GM12891 (cell line): ENCODE measurements around the gene CHMP1A. TPM values are rescaled to one million over a fixed set of nuclear protein-coding genes. Genes with fewer than 3 reads are reported as not detected.
"Not testable (repeated sequence)": the region's sequence is repeated elsewhere in the genome, so short reads cannot be mapped to it uniquely, and the experiment has no call there.

Experiments used
- DNase-seq: peaks from one replicate; pipeline ENCODE4 v3.0.0; 2011; ENCODE audit warnings: low spot score; ENCODE audit not compliant: insufficient read length
- FAIRE-seq: peaks from 2 replicates; lab custom pipeline; 2011; peaks lifted over from hg19 to GRCh38; lab: Jason Lieb, UNC
- PAX5 ChIP-seq: IDR thresholded peaks from 2 replicates; pipeline ENCODE4 v1.6.1; 2011; ENCODE audit warnings: low read length, moderate library complexity, mild to moderate bottlenecking; ENCODE audit not compliant: insufficient read depth, severe bottlenecking
- POLR2A ChIP-seq: IDR thresholded peaks from 2 replicates; pipeline ENCODE4 v1.6.1; 2011; ENCODE audit warnings: low read depth, low read length, control low read depth
- POLR2AphosphoS5 ChIP-seq: IDR thresholded peaks from 2 replicates; pipeline ENCODE4 v1.6.1; 2011; ENCODE audit warnings: low read depth, low read length, control low read depth
- POU2F2 ChIP-seq: IDR thresholded peaks from 2 replicates; pipeline ENCODE4 v1.6.1; 2011; ENCODE audit warnings: low read depth, mild to moderate bottlenecking, control low read depth, low read length, moderate library complexity
- SPI1 ChIP-seq: IDR thresholded peaks from 2 replicates; pipeline ENCODE4 v1.6.1; 2011; ENCODE audit warnings: low read depth, low read length, control low read depth
- TAF1 ChIP-seq: IDR thresholded peaks from 2 replicates; pipeline ENCODE4 v1.6.1; 2011; ENCODE audit warnings: low read depth, low read length, control low read depth
- polyA plus RNA-seq: library from polyadenylated mRNA; unstranded; fragments of >200 nt; gene quantifications from one replicate; pipeline ENCODE4 v1.2.1, GENCODE V29; 2012; ENCODE audit warnings: low read depth, missing spikeins, inconsistent platforms; ENCODE audit not compliant: missing spikeins

Gene CHMP1A
- 49.0 TPM for polyA plus RNA-seq

DNA sequence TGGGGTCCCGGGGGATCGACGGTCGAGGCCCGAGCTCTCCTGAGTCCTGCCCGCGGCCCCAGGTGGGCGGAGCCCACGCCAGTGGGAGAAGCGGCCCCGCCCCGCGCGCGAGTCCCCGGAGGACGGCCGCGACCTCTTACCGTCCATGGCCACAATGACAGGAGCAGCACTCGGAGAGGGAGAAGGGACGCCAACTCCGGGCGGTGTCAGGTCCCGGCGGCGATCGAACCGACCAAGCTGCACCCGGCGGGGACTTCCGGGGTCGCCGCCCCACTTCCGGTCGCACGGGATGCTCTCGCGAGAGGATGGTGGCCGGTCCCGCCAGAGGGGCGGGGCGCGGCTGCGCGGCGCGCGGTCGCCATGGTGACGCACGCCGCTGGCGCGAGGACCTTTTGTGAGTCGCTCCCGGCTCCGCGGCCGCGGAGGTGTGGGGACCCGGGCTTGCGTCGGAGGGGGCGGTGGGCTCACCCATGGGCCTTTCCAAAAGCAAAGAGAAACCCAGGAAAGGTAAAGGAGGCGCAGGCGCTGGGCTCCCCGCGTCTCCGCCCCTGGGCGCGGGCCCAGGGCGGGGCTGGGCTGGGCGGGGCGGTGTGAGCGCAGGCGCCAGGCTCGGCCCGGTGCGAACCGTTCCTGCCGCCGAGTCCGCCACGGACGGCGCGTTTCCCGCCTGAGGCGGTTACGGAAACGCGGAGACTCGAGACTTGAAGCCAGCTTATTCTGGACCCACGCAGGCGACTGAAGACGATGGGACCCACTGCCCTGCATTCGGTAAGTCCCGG is at the start of gene CHMP1A, which contains the start of gene SPATA33:
Gene CHMP1A (minus strand): TSS at position 267 of the 779 bp plus-strand sequence. CDS start 120 bp downstream, at position 147.
Gene SPATA33 (plus strand): TSS at position 395 of the 779 bp plus-strand sequence. CDS start 76 bp downstream, at position 471.
- TF ChIP-seq TAF1 (peak; percentile 74), POLR2AphosphoS5 (peak; percentile 89), POU2F2 (no peak), POLR2A (peak; percentile 79), PAX5 (peak; percentile 29), SPI1 (no peak)
- DNase-seq (peak; percentile 98), FAIRE-seq (peak; percentile 95)

DNA sequence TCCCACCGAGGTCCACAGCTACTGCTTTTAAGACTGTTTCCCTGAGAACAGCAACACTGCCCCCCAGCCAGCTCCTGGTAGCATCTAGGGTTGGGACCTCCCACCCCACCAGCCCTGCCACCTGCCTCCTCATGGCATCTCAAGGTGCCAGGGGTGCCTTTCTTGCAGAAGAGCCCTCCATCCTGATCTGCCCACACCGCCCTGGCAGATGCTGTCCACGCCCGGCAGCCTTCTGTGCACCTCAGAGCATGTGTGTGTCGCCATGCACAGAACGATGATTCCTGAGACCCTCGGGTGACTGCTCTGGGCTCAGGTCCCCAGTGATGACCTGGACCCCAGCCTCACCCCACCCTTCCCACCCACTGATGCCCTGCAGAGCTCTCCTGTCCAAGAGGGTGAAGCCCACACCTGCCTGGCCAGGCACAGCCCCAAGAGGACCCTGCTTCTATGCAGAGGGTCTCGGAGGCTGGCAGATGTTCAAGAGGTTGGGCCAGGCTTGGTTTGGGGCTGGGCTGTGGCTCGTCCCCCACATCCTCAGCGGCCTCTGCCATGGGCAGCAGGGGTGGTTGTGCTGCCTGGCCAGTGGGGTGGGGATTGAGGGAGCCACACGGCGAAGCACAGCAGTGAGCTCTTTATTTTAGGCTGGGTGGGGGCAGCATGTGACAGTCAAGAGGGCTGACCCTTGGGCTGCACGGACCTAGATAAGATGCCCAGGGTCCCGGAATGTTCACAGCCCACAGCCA is 49.2 kb upstream of the CHMP1A start:
- DNase-seq (no peak), FAIRE-seq (no peak)
- TF ChIP-seq POLR2AphosphoS5: no peak
- TF ChIP-seq POU2F2: no peak
- no peak for TF ChIP-seq TAF1
- no peak for TF ChIP-seq SPI1
- no peak for TF ChIP-seq PAX5
- TF ChIP-seq POLR2A: no peak

DNA sequence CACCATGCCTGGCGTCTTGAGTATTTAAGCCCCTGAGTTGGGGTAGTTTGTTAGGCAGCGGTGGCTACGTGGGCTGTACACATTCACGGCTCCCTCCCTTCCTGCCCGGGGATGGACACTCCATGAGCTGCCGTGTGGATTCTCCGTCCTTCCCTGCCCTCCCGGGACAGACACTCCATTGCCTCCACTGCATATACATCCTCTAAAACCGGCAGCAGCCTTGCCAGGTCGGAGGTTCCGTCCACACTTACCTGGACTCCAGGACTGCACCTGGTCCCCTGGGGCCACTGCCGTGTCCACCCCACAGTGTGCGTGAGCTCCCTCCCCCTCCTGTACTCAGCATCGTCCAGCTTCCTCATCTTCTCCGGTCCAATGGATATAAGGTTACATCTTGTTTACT is 47.5 kb upstream of the CHMP1A start:
- TF ChIP-seq POLR2A (no peak), POLR2AphosphoS5 (no peak), SPI1 (no peak), POU2F2 (no peak), TAF1 (no peak), PAX5 (no peak)
- FAIRE-seq (no peak), DNase-seq (no peak)

DNA sequence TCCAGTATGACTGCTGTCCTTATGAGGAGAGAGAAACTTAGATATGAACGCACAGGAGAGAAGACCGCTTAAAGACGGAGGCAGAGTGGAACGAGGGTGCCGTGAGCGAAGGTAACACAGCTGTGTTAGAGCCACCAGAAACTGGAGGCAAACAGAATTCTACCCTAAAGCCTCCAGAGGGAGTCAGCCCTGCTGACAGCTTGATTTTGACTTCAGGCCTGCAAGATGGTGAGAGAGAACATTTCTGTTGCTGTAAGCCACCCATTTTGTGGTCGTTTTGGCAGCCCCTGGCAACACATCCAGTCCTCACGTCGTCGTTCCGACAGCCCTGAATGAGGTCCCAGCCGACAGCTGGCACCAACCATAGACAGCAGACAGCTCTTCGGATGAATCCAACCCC is 46.8 kb upstream of the CHMP1A start:
- DNase-seq: no peak
- FAIRE-seq: no peak
- TF ChIP-seq POLR2A: no peak
- no peak for TF ChIP-seq POLR2AphosphoS5
- no peak for TF ChIP-seq PAX5
- no peak for TF ChIP-seq POU2F2
- no peak for TF ChIP-seq SPI1
- TF ChIP-seq TAF1: no peak

DNA sequence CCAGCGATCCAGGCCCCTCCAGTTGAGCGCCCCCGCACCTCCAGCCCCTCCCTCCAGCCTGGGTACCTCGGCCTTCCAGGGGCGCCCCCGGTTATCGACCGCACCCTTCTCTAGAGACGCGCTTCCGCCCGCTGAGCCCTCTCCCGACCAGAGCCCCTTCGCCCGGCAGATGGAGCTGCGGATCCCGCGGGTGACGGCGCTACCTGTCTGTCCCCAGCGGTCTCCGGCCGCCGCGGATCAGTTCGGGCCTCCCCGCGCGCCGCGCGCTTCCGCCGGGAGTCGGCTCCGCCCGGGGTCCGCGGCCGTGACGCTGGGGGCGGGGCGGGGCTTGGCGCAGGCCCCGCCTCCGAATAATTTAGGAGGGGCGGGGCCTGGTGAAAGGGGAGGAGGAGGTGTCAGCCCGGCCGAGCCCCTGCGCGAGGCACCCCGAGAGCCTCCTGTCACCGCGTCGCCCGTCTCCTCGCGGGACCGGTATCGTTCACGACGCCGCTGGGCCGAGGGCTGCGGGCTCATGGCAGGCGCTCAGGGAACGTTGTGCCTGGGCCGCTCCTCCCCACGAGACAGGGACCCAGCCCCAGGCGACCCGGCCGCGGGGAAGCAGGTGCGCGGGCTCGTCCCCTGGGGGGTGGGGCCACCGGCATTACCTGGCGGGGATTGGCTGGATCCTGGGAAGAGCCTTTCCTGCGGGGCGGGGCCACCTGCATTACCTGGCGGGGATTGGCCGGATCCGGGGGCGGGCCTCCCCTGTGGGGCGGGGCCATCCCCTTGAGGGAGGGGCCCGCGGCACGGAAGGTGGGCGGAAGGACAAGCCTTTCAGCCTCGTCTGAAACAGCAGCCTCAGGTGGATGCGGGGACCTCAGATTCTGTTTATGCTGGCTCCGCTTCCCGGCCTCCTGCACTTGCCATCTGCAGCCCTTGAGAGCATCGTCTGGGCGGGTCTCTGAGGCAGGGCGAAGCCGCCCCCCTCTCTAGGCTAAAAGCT is 44.2 kb upstream of the CHMP1A start, which contains the start of gene SPATA2L:
Gene SPATA2L (minus strand): TSS at position 281 of the 982 bp plus-strand sequence. CDS start 473 bp downstream, outside the sequence.
- FAIRE-seq (peak; percentile 96), DNase-seq (peak; percentile 98)
- TF ChIP-seq POLR2AphosphoS5: no peak
- no peak for TF ChIP-seq PAX5
- no peak for TF ChIP-seq SPI1
- TF ChIP-seq POLR2A: no peak
- no peak for TF ChIP-seq TAF1
- no peak for TF ChIP-seq POU2F2

DNA sequence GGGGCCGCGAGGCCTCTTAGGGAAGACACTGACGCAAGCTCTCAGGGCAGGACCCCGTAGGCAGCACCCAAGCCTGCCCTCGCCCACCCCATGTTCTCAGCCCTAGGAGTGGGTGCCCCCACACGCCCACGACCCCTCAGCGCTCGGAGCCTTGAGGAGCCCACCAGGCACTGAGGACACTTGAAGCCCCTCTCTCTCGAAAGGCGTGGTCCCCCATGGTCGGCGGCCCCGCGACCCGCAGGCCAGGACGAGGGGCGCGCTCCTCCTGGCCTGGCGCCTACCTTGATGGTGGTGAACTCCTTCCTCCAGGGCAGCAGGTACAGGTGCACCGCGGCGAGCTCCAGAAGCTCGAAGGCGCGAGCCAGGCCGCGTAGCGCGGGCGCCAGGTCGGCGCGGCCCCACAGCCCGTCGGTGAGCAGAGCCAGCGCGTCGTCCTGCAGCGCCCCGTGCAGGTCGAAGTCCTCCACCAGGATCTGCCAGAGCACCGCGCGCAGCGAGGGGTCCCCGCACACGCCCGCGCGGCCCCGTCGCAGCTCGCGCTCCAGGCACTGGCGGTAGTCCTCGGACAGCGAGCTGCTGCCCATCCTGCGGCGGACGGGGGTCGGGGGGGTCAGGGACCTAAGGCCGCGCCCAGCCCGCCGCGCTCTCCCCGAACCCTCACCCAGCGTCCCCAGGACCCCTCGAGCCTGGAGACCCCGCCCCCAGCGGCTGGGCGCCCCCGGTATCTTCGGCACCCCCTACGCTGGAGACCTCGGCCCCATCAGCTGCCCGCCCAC is 43.3 kb upstream of the CHMP1A start:
- TF ChIP-seq POU2F2 (no peak), POLR2AphosphoS5 (no peak), SPI1 (no peak), PAX5 (no peak), POLR2A (no peak), TAF1 (no peak)
- DNase-seq (no peak), FAIRE-seq (peak; percentile 43)

DNA sequence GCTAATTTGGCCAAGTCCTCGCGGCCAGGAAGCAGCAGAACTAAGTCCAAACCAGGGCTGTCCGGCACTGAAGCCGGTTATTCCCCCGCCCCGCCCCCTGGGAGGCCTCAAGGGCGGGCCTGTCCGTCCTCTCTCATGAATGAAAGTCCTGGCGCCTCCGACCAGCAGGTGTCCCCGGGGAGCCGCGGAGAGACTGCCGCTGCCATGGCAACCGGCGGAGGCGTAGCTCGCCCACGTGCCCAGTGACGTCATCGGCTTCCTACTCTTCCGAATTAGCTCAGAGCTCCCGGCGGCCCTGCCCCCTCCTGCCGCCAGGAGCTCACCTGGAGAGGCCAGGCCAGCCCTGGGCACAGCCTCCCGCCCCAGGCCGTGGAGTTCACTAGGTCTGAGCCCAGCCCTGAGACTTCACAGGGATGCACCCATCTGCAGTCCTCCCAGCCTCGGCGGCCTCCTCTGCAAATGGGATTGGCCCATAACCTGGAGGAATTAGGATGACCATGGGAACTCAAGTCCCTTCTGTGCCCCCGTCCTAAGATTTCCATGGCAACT is 42.7 kb upstream of the CHMP1A start:
- peak; percentile 68; the same call in 1 of the 2 replicates for TF ChIP-seq POU2F2
- TF ChIP-seq POLR2A: no peak
- FAIRE-seq: peak; percentile 99
- peak; percentile 98 for DNase-seq

DNA sequence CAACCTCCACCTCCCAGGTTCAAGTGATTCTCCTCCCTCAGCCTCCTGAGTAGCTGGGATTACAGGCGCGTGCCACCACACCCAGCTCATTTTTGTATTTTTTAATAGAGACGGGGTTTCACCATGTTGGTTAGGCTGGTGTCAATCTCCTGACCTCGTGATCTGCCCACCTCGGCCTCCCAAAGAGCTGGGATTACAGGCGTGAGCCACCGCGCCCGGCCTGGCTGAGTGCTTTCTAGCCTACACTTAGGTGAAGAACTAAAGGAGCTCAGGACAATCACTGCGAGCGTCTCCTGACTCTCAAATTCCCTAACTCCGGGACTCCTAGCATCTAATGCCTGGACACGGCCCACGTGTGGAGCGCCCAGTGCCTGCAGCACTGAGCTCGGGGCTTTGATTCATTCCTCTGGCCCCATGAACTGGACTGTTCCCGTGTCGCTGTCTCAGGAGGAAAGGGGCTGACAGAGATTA is 42.2 kb upstream of the CHMP1A start:
- FAIRE-seq, DNase-seq: not testable (repeated sequence)

DNA sequence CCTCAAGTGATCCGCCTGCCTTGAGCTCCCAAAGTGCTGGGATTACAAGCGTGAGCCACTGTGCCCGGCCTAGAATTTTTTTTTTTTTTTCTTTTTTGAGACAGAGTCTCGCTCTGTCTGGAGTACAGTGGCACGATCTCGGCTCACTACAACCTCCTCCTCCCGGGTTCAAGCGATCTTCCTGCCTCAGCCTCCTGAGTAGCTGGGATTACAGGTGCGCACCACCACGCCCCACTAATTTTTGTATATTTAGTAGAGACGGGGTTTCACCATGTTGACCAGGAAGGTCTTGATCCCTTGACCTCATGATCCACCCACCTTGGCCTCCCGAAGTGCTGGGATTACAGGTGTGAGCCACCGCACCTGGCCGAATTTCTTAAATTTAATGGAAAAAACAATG is 41.2 kb upstream of the CHMP1A start:
- not testable (repeated sequence) for DNase-seq, FAIRE-seq
